GM10266 (cell line): Measurements from ENCODE around the gene HK3.

Experiments used
- DNase-seq: peaks from one replicate; pipeline ENCODE4 v3.0.0; 2012; ENCODE audit errors: extremely low spot score
- TF ChIP-seq, protein P1 (sequence below): IDR thresholded peaks from 2 replicates; pipeline ENCODE4 v1.5.1; 2012; ENCODE audit warnings: mild to moderate bottlenecking, low read depth; ENCODE audit not compliant: control insufficient read depth, insufficient read depth; ENCODE audit errors: missing control alignments

Gene HK3

DNA sequence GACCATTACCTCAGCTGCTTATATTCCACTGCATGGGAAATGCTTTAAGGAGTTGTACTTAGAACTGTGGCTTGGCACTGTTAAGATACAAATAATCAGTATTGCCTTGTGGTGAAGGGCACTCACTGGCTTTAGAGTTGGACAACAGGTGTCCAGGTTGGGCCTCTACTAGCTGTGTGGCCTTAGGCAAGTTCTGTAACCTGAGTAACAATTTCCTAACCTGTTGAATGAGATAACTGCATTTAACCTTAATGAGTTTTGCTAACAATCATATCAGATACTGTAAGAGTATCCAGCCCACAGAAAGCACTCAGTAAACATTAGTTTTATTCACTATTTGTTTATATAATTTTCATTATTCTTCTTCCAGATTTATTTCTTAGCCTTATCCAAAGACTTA is 17.2 kb upstream of the HK3 start:
- TF ChIP-seq, protein P1, sequence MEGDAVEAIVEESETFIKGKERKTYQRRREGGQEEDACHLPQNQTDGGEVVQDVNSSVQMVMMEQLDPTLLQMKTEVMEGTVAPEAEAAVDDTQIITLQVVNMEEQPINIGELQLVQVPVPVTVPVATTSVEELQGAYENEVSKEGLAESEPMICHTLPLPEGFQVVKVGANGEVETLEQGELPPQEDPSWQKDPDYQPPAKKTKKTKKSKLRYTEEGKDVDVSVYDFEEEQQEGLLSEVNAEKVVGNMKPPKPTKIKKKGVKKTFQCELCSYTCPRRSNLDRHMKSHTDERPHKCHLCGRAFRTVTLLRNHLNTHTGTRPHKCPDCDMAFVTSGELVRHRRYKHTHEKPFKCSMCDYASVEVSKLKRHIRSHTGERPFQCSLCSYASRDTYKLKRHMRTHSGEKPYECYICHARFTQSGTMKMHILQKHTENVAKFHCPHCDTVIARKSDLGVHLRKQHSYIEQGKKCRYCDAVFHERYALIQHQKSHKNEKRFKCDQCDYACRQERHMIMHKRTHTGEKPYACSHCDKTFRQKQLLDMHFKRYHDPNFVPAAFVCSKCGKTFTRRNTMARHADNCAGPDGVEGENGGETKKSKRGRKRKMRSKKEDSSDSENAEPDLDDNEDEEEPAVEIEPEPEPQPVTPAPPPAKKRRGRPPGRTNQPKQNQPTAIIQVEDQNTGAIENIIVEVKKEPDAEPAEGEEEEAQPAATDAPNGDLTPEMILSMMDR, result no peak
- DNase-seq, result no peak

- no peak for DNase-seq
- TF ChIP-seq, protein P1, result no peak
Measured at GRCh38 chr5:176915906-176916305, 16.8 kb upstream of the HK3 start.

GRCh38 chr5:176912115-176912514 is 13.0 kb upstream of the HK3 start:
- TF ChIP-seq, protein P1, result no peak
- no peak for DNase-seq

DNA sequence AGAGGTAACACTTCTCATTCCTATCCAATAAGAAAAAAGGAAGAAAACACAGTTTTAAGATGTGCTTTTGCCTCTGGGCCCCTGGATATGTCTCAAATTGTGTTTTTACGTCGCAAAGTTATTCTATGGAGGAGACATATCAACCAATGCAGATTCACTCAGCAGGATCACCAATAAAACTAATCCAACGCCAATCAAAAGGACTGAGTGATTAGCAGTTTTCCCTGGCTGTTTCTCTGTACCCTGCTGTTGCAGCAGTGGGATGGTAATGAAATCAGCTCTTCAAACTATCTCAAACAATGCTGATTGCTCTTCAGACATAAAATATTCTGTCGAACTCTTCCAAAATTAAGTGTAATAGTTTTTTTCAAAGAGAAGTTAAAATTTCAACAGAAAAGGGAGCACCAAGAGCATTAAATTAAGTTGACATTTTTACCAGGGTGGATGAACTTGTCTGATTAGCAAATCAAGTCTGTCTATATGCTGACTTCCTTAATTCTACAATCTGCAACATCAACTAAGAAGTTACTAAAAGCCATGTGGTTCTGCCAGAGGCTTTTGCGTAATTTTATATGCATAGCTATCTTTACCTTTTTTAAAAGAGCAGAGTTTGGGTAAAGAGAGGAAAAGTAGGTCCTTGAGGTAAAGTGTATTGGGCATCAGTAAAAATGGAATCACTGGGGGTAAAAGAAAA is 9.7 kb upstream of the HK3 start:
- no peak for DNase-seq
- TF ChIP-seq, protein P1, result no peak

DNA sequence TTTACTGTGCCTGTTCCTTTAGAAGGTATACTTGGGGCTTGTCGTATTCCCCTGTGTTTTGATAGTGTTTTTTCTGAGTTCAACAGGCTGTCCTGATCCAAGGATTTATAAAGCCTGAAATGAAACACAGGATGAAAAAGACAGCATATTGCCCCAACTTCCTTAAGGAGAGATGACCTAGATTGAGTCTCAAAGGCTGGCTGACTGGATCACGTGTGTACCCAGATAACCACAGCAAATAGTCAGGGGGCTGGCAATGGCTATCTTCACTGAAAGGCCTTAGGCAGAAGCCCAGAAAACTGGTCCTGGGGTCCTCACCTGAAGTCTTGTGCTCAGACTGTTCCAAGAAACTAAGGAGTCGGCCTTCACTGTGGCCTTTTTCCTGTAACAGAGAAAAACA is 7.7 kb upstream of the HK3 start:
- no peak for DNase-seq
- TF ChIP-seq, protein P1, result no peak

- TF ChIP-seq, protein P1, result no peak
- no peak for DNase-seq
Measured at GRCh38 chr5:176906126-176906525, 7.0 kb upstream of the HK3 start.

GRCh38 chr5:176904276-176904675 is 5.1 kb upstream of the HK3 start:
- DNase-seq, result no peak
- TF ChIP-seq, protein P1, result no peak
